GM21390 (cell line): Measurements from ENCODE around the gene MSH5.

Source experiments
- ATAC-seq: cut with Tn5 transposase; IDR thresholded peaks from one replicate; pipeline ENCODE4 v1.9.1; 2021; ENCODE audit not compliant: unreplicated experiment

Gene MSH5

DNA sequence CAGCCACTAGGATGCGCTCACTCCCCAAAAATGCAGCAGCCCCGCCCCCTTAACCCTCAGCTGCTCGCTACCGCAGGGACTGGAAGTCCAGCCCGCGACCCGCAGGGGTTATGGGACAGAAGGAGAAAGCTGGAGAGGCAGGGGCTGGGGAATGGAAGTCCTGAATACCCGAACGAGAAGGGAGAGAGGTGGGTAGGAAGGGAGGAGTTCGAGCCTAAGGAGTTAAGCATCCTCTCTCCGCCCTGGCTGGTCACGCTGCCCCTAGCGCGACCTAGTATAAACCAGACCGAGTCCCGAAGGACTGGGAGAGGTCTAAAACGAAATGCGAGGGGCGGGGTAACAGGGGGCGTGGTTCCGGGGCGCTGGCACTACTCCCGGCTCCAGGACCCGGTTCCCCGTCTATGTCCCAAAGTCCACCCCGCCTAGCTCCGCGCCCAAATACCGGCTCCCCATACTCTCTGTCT is 10.3 kb upstream of the MSH5 start:
- peak; percentile 45 for ATAC-seq

DNA sequence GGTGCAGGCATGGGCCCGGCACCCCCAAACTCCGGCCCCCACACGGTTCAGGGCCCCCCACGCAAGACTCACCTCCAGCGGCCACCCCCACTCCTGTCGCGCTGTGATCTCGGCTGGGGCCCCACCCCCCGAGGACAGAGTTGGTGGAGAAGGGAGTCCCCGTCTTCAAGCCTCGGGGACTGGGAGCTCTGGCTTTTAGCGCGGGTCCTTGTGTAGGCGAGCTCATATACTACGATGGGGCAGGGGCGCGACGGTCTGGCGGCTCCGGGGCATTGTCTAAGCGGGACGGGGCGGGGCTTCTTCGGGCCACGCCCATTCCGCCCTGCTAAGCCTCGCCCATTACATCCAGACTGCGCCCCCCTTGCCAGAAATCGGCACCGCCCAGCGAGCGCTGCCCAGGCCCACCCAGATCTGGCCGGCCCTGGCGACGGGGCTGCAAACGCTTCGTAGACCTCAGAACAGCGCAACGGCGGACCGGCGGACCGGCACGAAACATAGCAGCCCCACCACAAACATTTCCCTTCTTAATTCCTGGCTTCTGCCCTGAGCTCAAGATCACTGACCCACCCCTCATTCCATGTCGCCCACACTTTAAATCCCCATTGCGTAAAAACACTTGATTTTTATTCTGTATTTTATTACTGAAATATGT is 9.7 kb upstream of the MSH5 start:
- peak; percentile 33 for ATAC-seq

DNA sequence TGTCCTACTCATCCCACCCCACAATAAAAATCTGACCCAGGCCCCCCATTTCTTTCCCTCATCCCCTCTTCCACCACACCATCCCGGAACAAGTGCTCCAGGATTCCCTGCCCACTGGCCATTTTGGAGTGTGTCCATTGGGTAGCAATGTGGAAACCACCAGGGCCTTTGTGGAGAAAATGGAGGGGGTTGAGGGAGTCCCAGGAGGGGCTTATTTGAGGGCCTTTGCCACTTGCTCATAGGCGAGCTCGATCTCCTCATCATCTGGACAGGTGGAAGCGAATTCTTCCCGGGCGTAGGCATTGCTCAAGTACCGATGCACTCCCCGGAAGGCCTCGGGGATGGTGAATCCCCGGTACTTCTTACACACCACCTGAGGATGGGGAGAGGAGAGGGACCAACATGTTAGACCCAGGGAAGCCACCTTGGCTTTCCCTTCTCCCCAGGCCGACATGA is 9.1 kb upstream of the MSH5 start:
- ATAC-seq: no peak

DNA sequence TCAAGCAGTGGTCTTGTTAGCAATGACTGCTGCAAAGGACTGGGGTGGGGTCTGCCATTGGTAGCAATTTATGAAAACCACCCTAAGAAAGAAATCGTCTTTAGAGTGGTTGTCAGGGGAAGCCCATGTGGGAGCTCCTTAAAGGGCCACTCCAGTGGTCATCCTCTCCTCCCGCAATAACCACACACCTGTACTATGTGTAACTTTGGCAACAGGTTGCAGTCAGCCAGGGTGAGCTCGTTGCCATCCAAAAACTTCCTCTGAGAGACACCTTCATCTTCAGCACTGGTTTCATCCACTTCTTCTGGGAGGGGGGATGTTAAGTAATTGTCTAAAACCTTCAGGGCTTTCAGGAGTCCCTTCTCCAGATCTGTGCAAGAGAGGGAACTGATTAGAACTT is 7.8 kb upstream of the MSH5 start:
- no peak for ATAC-seq

DNA sequence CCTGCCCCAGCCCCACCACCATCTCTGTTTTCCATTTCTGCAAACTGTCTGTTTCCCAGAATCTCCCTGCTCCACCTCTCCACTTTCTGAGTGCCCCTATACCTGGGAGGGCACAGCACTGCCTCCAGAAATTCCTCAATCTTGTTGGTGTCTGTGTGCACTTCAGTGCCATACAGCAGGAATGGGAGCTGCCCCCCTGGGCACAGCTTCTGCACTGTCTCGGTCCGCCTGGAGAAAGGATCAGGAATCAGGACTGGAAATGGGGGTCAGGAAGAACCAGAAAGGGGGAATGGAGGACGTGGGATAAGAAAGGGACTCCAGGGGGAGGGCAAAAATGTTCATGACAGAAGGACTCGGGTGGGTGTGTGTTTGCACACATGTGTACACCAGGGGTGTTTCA is 6.1 kb upstream of the MSH5 start:
- ATAC-seq: no peak

DNA sequence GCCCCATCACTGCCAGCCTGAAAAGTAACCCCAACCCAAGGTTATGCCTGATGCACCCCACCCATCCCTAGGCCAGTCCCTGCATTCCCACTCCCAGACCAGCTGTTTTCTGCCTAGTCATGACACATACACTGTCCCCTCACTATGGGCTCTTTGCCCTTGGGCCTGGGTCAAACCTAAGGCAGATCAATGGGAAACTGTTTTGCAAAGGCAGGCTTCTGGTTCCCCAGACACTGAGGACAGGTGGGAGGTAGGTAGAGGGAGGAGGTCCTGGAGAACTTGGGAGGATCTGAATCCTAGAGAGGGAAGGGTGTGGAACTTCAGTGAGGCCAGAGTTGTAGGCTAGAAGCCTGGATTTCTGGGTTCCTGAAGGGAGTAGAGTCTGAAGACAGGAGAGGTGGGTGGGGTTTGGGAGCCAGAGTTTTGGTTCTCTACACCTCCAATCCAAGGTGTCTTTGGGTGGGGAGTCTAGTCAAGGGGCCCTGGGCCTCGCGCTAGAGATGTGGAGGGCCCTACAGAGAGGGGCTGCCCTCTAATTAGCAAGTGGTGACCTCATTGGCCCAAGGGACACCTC is 5.5 kb upstream of the MSH5 start:
- no peak for ATAC-seq

DNA sequence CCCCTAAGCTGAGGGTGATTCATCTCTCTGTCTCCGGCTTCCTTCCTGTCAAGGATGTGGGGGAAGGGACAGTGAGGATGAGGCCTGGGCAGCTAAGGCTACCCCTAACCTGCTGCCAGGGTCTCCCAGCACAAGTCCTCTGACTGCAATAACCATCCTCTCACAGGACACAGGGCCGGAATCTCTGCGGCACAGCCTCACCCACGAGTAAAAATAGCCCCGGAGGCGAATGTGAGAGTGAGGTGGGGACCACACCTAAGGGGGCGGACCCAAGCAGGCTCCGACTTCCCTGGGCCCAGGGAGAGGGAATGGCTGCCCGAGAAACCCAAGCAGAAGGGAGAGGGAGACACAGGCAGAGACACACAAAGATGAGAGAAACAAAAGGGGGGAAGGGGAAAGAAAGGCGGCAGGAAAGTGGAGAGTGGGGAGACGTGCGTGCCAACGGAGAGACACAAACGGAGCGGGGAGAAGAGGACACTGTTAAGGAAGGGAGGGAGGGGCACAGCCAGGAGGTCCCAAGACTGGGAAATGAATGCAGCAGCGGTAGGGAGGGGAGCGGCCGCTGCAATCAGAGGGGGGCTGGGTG is 4.9 kb upstream of the MSH5 start:
- ATAC-seq: no peak

DNA sequence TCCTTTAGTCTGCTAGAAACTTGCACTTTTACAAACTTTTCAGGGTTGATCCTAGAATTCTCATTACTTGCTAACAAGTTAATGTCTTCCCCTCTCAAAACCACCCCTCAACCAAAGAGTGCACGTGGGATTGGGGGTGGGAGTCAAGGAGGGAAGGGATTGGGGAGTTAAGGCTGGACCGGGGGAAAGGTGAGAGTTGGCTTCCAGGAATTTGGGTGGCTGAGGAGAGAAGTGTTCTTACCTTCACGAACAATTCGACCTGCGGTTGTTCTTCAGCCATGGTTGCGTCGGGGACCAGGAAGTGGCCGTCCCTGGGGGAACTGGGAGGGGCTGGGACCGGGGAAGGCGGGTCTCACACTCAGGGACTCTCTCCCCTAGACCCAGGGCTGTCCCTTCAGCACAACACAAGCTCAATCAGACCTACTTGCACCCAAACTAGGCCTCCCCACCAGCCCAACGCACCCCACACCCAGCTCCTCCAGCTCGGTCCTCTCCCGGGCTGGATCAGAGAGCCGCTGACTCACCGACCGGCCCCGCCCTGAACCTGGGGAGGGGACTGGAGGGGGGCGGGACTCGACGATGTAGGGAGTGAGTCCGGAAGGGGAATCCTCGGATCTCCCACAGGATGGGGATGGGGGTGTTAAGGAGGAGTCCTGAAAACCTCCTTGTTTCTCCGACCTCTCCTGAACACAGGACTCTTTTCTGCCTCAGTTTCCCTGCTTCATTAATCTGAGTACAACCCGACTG is 3.6 kb upstream of the MSH5 start, which contains the start of gene CLIC1:
TSS of gene CLIC1 (minus strand) at position 510 of the 747 bp plus-strand sequence. CDS start at position 280, 230 bp downstream.
- no peak for ATAC-seq

DNA sequence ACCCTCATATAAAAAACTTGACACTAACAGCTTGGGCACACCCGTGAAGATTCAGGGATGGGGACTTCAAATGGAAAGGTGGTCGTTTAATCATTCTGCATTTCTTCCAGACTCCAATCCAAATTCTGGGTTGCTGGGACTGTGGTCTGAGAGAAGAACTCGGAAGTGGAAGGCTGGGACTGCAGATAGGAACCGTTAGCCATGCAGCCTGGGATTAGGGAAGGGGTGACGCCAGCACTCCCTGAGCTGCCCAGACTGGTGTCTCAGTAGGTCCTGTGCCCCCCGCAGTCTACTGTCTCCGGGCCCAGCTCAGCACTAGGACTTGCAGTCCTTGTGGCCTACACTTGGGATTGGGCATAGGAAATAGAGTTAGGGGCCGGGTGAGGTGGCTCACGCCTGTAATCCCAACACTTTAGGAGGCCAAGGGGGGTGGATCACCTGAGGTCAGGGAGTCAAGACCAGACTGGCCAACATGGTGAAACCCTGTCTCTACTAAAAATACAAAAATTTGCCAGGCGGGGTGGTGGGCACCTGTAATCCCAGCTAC is 3.0 kb upstream of the MSH5 start:
- ATAC-seq: no peak

DNA sequence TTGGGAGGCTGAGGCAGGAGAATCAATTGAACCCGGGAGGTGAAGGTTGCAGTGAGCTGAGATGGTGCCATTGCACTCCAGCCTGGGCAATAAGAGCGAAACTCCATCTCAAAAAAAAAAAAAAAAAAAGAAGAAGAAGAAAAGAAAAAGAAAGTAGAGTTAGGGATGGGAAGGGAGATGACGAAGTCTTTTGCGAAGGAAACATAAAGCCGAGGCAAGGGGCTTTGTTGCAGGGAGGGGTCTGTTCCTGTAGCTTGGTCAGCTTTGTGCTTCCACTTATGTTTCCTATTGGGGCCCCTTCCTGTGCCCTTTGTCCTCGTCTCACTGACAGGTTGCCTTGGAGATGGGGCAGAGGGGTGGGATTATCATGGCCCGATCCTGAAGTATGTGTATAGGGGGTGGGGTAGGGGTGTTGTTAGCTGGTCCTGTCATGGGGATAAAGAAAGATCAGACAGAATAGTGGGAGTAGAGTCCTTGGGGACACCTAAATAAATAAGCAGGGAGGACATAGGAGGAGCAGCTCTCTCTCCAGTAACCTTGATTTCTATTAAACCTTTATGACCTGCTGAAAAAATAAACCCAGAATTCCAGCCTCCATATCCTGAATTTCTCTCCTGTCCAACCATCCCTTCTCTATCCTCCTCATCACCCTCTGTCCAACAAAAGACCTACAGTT is 2.4 kb upstream of the MSH5 start:
- ATAC-seq: no peak

DNA sequence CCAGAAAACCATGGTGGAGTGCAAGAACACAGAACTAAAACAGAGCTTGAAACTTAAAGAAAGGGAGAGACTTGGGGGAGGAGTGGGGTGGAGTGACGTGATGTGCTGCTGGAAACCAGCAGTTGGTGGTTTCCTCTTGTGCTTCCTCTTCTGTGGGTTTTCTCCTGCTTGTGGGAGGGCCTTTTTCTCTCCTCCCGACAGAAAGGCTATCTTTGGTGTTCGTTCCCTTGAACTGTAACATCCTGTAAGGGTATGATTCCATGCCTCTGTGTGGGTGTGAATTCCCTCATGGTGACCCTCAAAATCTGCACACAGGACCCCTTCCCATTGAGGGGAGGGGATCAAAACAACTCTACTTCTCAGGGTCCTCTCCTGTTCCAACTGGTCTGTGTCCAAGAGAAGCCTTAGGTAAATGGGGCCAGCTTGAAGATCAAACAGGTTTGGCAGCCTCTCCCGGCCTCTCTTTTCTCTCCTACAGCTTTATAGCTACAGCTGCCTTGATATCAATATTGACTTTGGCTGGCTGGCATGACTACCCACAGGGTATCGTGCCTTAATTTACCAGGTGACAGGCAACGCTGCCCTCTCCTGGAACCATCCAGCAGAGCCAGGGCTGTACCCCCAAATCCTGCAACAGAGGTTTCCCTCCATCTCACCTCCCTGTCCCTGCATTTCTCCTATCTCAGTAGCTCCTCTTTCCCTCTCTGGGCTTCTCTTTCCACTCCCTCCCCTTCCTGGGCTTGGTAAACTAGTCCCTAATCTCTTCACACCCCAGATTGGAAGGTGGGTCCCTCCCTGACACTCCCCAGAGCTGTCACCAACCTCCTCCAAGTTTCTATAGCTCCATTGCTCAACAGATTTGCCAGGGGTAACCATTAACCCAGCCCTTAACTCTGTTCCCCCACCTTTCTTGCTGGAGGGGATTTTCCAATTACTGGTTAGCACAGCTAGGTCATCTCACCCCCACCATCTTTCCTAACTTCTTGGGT is 1.5 kb upstream of the MSH5 start:
- no peak for ATAC-seq

DNA sequence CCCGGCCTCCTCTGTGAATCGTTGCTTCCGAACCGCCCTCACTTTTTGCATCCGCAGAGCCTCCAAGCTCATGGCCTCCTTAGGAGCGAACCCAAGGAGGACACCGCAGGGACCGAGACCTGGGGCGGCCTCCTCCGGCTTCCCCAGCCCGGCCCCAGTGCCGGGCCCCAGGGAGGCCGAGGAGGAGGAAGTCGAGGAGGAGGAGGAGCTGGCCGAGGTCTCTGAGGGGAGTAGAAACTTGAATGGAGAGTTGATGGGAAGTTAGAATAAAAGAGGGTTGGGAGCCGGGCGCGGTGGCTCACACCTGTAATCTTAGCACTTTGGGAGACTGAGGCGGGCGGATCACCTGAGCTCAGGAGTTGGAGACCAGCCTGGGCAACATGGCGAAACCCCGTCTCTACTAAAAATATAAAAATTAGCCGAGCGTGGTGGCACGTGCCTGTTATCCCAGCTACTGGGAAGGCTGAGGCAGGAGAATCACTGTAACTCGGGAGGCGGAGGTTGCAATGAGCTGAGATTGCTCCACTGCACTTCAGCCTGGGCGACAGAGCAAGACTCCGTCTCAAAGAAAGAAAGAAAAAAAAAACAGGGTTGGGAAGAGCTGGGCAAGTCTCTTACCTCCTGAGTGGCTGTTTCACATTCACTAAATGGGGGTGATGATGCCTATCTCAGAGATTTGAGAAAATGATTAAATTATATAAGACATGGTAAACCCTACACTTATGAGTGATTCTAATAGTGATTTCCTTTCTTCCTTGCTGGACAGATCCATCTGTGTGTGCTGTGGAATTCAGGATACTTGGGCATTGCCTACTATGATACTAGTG is 805 bp downstream of the MSH5 start:
- no peak for ATAC-seq

DNA sequence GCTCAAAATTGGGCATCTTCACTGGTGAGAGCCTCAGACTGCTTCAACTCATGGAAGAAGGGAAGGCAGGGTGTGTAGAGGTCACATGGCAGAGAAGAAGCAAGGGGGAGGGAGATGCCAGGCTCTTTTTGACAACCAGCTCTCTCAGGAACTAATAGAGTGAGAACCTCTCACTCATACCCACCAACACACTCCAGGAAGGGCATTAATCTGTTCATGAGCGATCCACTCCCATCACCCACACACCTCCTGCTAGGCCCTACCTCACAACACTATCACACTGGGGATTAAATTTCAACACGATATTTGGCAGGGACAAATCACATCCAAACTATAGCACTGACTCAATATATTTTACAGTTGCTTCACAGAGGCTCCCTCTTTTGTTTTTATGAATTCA is 2.0 kb downstream of the MSH5 start:
- ATAC-seq: no peak

DNA sequence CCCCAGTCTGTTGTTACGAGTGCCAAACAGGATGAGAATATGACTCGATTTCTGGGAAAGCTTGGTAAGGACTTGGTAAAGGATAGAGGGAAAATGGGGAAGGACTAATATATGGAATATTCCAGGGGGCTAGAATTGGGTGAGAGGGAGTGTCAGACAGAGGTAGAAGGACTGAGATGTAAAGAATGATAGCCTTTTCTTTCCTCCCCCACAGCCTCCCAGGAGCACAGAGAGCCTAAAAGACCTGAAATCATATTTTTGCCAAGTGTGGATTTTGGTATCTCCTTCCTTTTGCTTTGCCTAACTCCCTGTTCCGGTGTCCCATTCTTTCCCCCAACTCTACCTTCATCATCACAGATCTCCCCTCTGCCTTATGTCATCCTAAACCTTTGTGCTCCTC is 3.1 kb downstream of the MSH5 start:
- no peak for ATAC-seq

DNA sequence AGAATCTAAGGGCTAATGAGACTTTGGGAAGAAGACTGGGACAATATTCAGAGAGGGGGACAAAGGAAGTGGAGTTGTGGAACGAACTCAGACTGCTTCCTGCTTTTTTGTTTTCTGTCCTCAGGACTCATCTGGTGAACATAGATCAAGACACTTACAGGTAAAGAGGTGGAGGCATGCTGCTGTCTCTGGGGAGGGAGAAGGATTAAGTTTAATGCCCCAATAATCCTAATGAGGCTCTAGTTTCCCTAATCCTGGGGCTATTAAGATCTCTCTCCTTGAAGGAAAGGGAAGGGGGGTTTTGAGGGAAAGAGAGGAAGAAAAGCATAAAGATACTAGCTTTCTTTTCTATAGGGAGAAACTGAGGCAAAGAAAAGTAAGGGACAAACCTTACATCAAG is 4.6 kb downstream of the MSH5 start:
- ATAC-seq: no peak

DNA sequence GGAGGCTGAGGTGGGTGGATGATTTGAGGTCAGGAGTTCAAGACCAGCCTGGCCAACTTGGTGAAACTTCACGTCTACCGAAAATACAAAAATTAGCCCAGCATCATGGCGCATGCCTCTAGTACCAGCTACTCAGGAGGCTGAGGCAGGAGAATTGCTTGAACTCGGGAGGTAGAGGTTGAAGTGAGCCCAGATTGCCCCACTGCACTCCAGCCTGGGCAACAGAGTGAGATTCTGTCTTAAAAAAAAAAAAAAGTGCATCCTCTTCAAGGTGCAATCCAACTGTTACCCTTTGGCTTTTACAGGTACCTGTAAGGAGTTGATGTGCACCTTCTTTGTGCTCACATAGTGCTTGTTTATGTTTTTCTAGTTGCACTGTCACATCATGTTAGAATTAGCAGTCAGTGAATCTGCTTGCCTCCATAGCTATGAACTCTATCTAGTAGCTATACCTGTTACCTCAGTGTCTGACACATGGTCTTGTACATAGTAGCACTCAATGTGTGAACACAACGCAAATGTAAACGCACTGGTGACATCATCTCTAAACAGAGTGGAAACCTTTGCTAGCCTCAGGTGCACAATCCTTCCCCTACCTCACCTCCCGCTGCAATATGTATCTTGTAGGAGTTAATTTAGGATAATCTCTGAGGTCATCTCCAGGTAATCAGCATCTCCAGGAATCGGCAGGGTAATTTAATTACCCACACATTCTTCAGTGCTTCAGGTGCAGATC is 9.7 kb downstream of the MSH5 start:
- ATAC-seq: no peak

DNA sequence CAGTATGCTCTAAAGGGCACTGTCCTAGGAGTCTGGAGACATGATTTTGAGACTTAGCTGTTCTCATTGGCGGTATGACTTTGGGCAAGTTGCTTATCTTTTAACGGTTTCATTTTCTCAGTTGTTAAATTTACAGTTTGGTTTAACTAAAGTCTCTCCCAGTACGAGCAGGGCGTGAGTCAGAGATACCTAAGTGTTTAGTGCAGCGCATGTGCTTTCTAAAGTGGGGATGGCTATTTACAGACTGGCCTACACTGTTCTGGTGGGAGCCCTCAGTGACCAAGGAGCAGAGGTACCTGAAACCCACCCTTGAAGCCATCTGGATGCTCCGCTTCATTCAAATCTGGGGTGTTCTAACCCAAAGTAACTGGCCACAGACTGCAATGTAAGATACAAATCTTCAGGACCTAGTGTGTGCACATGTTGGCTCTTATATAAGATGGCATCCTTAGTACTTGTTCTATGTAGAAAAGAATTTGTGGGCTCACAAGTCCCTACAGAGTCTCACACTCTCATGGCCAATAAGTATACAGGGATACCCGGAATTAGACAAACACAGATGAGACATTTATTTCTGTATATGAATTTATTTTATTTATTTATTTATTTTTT is 10.7 kb downstream of the MSH5 start:
- no peak for ATAC-seq
